Progenitor cell of endocrine pancreas (in vitro differentiated cells): ENCODE data around the gene ANXA5. TPM values are rescaled to one million over a fixed set of nuclear protein-coding genes. Genes with fewer than 3 reads are reported as not detected.
"Not testable (repeated sequence)": the region's sequence is repeated elsewhere in the genome, so short reads cannot be mapped to it uniquely, and the experiment has no call there.

Experiments
- DNase-seq: peaks from one replicate; pipeline ENCODE4 v3.0.0; 2021; ENCODE audit warnings: low spot score; ENCODE audit not compliant: unreplicated experiment
- H3K27ac Mint-ChIP-seq: 2 replicates; pipeline ENCODE4 v1.8.0; 2021; ENCODE audit warnings: mild to moderate bottlenecking, moderate library complexity, mixed read lengths
- H3K27me3 Mint-ChIP-seq: 2 replicates; pipeline ENCODE4 v1.8.0; 2021; ENCODE audit warnings: mixed read lengths
- H3K36me3 Mint-ChIP-seq: 2 replicates; pipeline ENCODE4 v1.8.0; 2022; ENCODE audit warnings: mixed read lengths; ENCODE audit not compliant: insufficient read depth
- H3K4me1 Mint-ChIP-seq: 2 replicates; pipeline ENCODE4 v1.8.0; 2021; ENCODE audit warnings: low read depth, mixed read lengths
- H3K4me3 Mint-ChIP-seq: 2 replicates; pipeline ENCODE4 v1.8.0; 2021; ENCODE audit warnings: low read depth, mild to moderate bottlenecking, moderate library complexity, mixed read lengths
- H3K9me3 Mint-ChIP-seq: 2 replicates; pipeline ENCODE4 v1.8.0; 2021; ENCODE audit warnings: low read depth, mixed read lengths
- total RNA-seq: library from RNA; stranded (reverse); gene quantifications from 2 replicates; pipeline ENCODE4 v1.2.1, GENCODE V29; 2021
- TF ChIP-seq, protein P1 (sequence below): fragments of 200-600 bp; sonication (generic); IDR thresholded peaks from one replicate; pipeline ENCODE4 v1.5.0; 2021; ENCODE audit warnings: antibody characterized with exemption, mild to moderate bottlenecking; ENCODE audit not compliant: unreplicated experiment

Gene ANXA5
- total RNA-seq, 1 donor from 2014 or later: 203 TPM

- H3K27me3 Mint-ChIP-seq: no peaks in the 10 kb centered on the region
- no peak for DNase-seq
- H3K4me1 Mint-ChIP-seq: peaks cover 6% of the 10 kb centered on the region
- no peaks in the 10 kb centered on the region for H3K9me3 Mint-ChIP-seq
- H3K27ac Mint-ChIP-seq: no peak overlapping the region
- H3K36me3 Mint-ChIP-seq: peaks cover 19% of the 10 kb centered on the region
- TF ChIP-seq, protein P1, sequence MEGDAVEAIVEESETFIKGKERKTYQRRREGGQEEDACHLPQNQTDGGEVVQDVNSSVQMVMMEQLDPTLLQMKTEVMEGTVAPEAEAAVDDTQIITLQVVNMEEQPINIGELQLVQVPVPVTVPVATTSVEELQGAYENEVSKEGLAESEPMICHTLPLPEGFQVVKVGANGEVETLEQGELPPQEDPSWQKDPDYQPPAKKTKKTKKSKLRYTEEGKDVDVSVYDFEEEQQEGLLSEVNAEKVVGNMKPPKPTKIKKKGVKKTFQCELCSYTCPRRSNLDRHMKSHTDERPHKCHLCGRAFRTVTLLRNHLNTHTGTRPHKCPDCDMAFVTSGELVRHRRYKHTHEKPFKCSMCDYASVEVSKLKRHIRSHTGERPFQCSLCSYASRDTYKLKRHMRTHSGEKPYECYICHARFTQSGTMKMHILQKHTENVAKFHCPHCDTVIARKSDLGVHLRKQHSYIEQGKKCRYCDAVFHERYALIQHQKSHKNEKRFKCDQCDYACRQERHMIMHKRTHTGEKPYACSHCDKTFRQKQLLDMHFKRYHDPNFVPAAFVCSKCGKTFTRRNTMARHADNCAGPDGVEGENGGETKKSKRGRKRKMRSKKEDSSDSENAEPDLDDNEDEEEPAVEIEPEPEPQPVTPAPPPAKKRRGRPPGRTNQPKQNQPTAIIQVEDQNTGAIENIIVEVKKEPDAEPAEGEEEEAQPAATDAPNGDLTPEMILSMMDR: no peak
- no peak overlapping the region for H3K4me3 Mint-ChIP-seq
These were observed 30.6 kb downstream of the ANXA5 start for GRCh38 chr4:121666091-121666679.

DNA sequence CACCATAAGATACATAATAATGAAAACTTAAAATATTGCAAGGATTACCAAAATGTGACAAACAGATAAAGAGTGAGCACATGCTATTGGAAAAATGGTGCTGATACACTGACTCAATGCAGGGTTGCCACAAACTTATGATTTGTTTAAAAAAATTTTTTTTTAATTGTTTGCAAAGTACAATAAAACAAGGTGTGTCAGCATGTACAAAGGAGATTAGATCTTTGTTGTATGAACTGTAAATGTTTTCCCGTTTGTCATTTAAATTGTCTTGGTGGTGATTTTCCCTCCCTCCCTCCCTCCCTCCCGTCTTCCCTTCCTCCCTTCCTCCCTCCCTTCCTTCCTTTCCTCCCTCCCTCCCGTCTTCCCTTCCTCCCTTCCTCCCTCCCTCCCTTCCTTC lies 31.4 kb downstream of the ANXA5 start:
- no peaks in the 10 kb centered on the region for H3K27me3 Mint-ChIP-seq
- H3K9me3 Mint-ChIP-seq: no peaks in the 10 kb centered on the region
- TF ChIP-seq, protein P1: no peak
- H3K27ac Mint-ChIP-seq: no peak overlapping the region
- H3K4me3 Mint-ChIP-seq: no peak overlapping the region
- peaks cover 18% of the 10 kb centered on the region for H3K36me3 Mint-ChIP-seq
- peaks cover 6% of the 10 kb centered on the region for H3K4me1 Mint-ChIP-seq
- no peak for DNase-seq

GRCh38 chr4:121662225-121662624 lies 34.6 kb downstream of the ANXA5 start:
- TF ChIP-seq, protein P1: no peak
- Mint-ChIP-seq H3K4me3 (no peak overlapping the region), H3K36me3 (peaks cover 6% of the 10 kb centered on the region), H3K27ac (no peak overlapping the region), H3K4me1 (peaks cover 3% of the 10 kb centered on the region), H3K9me3 (no peaks in the 10 kb centered on the region), H3K27me3 (no peaks in the 10 kb centered on the region)
- DNase-seq: no peak

DNA sequence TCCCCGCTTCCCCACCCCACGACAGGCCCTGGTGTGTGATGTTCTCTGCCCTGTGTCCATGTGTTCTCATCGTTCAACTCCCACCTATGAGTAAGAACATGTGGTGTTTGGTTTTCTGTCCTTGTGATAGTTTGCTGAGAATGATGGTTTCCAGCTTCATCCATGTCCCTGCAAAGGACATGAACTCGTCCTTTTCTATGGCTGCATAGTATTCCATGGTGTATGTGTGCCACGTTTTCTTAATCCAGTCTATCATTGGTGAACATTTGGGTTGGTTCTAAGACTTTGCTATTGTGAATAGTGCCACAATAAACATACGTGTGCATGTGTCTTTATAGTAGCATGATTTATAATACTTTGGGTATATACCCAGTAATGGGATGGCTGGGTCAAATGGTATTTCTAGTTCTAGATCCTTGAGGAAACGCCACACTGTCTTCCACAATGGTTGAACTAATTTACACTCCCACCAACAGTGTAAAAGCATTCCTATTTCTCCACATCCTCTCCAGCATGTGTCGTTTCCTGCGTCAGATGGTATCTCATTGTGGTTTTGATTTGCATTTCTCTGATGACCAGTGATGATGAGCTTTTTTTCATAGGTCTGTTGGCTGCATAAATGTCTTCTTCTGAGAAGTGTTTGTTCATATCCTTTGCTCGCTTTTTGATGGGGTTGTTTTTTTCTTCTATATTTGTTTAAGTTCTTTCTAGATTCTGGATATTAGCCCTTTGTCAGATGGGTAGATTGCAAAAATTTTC lies 36.4 kb downstream of the ANXA5 start:
- H3K9me3 Mint-ChIP-seq, DNase-seq, H3K36me3 Mint-ChIP-seq, H3K27ac Mint-ChIP-seq, H3K4me1 Mint-ChIP-seq, H3K4me3 Mint-ChIP-seq, H3K27me3 Mint-ChIP-seq: not testable (repeated sequence)

DNA sequence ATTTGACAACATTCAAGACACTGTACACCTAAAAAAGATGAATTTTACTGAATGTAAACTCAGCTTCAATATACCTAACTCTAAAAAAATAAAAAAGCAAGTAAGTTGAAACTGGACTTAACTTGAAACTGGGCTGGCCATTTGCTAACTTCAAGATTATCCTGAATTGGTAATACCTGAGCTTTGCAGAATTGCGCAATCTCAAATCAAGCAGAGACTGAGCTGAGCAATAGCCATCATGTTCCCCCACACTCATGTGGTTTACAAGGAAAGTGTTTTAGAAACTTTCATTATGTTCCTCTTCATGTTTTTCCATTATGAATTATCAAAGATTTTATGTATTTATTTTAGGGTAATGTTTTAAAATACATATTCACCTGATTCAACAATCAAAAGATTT lies 38.7 kb downstream of the ANXA5 start:
- TF ChIP-seq, protein P1: no peak
- Mint-ChIP-seq H3K4me1 (peaks cover 3% of the 10 kb centered on the region), H3K27ac (no peak overlapping the region), H3K4me3 (no peak overlapping the region), H3K27me3 (no peaks in the 10 kb centered on the region), H3K36me3 (no peaks in the 10 kb centered on the region), H3K9me3 (no peaks in the 10 kb centered on the region)
- DNase-seq: no peak

DNA sequence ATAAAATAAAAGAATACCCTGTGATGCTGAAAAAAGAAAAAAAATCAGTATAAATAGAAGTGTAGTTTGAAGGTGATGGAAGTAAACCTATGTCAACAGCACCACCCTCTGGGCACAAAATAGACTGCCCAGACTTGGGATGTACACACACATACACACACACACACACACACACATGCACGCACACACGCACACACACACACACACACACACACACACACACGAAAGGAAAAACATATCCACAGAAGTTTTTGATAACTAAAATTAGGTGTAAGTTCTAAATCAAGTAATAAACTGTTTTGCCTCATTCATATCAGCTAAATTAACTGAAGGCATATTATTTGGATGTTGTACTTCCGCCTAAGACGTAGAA lies 40.5 kb downstream of the ANXA5 start:
- peak overlapping the region; percentile 37 for H3K27ac Mint-ChIP-seq
- TF ChIP-seq, protein P1: peak; percentile 53
- DNase-seq: no peak
- no peaks in the 10 kb centered on the region for H3K27me3 Mint-ChIP-seq
- no peaks in the 10 kb centered on the region for H3K4me1 Mint-ChIP-seq
- H3K36me3 Mint-ChIP-seq: no peaks in the 10 kb centered on the region
- no peaks in the 10 kb centered on the region for H3K9me3 Mint-ChIP-seq
- H3K4me3 Mint-ChIP-seq: no peak overlapping the region
